ENCODE results near the gene RITA1. TPM values are rescaled to one million over a fixed set of nuclear protein-coding genes. Genes with fewer than 3 reads are reported as not detected.

Gene RITA1
- total RNA-seq, 2 donors from 2014 or later: 14.2 to 23.9 TPM

DNA sequence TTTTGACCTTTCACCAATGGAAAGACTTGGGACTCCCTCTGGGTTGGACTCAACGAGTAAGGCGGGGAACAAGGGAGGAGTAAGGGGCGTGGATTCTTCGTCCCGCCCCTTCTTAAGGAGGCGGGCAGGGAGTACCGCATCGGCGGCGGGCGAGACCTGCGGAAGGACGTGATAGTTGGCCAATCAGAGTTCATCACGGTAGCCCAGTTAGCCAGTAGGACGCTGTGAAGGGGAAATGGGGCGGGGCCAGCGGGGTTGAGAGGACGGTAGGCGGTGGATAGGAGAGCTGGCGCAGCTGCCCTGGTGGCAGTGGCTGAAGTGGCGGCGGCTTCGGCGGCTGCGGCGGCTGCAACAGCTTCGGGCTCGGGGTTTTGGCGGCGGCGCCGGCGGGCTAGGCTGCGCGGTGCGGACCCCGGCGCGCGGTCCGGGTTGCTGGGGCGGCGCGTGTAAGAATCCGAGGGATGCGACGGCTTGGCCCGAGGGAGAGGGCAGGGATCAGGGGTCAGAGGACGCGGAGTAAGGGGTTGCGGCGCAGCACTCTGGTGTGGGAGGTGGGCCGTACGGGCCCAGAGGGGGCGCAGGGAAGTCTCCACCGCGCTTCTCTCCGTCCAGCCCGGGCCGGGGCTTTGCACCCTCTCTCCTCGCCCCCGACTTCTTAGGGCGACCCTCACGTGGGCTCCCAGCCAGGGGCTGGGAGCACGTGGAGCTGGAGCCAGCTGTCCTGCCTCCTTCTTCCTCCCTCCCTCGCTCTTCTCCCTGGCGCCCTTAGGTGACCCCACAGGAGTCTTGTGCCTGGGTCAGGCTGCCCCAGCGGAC, 35.9 kb downstream of the RITA1 start, which contains the start of gene TPCN1:
Gene TPCN1 (plus strand): TSS at position 284 of the 816 bp plus-strand sequence. CDS start 5,389 bp downstream, outside the sequence.
- Mint-ChIP-seq H3K9me3 (no peaks in the 10 kb centered on the region), H3K27ac (peak within 1 kb of the TSS; percentile 84), H3K4me3 (peak within 1 kb of the TSS; percentile 98), H3K27me3 (no peaks in the 10 kb centered on the region), H3K36me3 (ENCODE audit: low read depth) (peaks cover 6% of the 10 kb centered on the region), H3K4me1 (peaks cover 13% of the 10 kb centered on the region)
- ATAC-seq (replicated peaks): peak; percentile 95

DNA sequence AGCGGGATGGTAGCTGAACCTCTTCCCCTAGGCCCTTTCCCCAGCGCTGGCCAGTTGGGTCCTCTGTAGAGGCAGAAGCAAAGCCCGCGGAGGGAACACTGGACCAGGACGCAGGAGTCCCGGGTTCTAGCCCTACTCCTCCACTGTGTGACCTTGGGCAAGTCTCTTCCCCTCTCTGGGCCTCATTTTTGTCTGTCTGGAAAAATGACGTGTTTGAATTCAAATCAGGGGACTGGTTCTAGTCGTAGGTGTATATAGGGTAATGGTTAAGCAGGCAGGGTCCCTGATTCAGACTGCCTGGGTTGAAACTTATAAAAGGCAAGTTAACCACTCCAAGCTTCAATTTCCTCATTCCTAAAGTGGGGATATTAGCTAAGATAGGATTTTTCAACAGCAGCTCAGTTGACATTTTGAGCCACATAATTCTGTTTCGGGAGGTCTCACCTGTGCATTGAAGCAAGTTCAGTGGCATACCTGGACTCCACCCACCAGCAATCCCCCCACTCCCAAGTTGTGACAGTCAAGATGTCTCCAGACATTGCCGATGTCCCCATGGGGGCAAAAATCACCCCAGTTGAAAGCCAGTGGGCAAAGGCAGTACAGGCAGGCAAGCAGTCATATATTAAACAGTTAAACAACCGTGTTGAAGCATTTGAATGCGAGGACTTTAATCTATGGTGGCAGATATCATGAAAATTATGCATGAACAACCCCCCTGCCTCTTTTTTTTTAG, 36.6 kb downstream of the RITA1 start:
- Mint-ChIP-seq H3K36me3 (ENCODE audit: low read depth) (peaks cover 14% of the 10 kb centered on the region), H3K27ac (peak overlapping the region; percentile 84), H3K27me3 (no peaks in the 10 kb centered on the region), H3K9me3 (no peaks in the 10 kb centered on the region), H3K4me1 (peaks cover 13% of the 10 kb centered on the region), H3K4me3 (peak overlapping the region; percentile 98)
- ATAC-seq (replicated peaks): no peak

DNA sequence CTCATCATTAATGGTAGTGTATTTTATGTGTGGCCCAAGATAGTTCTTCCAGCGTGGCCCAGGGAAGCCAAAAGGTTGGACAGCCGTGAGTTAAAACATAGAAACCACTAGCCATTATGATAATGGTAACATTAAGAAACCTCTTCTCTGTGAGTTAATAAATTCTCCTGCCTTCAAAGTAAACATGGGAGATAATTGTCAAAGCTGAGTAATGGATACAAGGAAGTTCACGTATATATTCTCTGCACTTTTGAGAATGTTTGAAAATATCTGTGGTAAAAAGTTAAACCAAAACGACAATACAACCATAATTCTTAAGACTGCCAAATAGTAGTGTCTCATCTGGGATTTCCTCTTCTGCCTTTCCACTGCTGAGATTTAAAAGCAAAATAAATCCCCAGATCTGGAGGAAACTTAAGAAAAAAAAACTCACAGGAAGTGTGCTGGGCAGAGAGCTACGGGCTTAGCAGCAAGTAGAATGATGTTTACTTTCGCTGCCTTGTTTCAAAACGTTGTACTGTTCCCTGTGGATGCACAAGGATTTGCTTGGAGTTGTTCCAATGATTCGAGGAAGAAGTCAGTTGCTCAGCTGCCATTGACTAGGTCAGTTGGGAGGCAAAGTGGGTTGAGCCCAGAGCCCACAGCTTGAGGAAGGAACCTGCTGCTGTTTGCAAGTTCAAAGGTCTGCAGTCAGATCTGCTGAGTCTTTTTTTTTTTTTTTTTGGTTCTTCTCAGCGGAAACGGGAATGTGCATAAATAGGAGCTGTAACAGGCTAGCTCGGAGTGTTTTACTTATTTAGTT, 37.4 kb downstream of the RITA1 start:
- peaks cover 21% of the 10 kb centered on the region for H3K36me3 Mint-ChIP-seq (ENCODE audit: low read depth)
- H3K9me3 Mint-ChIP-seq: no peaks in the 10 kb centered on the region
- peaks cover 13% of the 10 kb centered on the region for H3K4me1 Mint-ChIP-seq
- ATAC-seq (replicated peaks): no peak
- H3K27ac Mint-ChIP-seq: peak overlapping the region; percentile 84
- H3K4me3 Mint-ChIP-seq: peak overlapping the region; percentile 98
- no peaks in the 10 kb centered on the region for H3K27me3 Mint-ChIP-seq

DNA sequence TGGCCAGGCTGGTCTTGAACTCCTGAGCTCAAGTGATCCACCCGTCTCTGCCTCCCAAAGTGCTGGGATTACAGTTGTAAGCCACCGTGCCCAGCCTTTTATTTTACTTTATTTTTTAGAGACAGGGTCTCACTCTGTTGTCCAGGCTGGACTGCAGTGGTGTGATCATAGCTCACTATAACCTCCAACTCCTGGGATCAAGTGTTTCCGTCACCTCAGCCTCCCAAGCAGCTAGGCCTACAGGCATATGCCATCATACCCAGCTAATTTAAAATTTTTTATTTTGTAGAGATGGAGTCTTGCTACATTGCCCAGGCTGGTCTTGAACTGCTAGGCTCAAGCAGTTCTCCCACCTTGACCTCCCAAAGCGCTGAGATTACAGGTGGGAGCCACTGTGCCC, 39.4 kb downstream of the RITA1 start:
- Mint-ChIP-seq H3K9me3 (no peaks in the 10 kb centered on the region), H3K27ac (no peak overlapping the region), H3K4me1 (peaks cover 21% of the 10 kb centered on the region), H3K36me3 (ENCODE audit: low read depth) (peaks cover 38% of the 10 kb centered on the region), H3K4me3 (no peak overlapping the region), H3K27me3 (no peaks in the 10 kb centered on the region)
- ATAC-seq (replicated peaks): no peak

DNA sequence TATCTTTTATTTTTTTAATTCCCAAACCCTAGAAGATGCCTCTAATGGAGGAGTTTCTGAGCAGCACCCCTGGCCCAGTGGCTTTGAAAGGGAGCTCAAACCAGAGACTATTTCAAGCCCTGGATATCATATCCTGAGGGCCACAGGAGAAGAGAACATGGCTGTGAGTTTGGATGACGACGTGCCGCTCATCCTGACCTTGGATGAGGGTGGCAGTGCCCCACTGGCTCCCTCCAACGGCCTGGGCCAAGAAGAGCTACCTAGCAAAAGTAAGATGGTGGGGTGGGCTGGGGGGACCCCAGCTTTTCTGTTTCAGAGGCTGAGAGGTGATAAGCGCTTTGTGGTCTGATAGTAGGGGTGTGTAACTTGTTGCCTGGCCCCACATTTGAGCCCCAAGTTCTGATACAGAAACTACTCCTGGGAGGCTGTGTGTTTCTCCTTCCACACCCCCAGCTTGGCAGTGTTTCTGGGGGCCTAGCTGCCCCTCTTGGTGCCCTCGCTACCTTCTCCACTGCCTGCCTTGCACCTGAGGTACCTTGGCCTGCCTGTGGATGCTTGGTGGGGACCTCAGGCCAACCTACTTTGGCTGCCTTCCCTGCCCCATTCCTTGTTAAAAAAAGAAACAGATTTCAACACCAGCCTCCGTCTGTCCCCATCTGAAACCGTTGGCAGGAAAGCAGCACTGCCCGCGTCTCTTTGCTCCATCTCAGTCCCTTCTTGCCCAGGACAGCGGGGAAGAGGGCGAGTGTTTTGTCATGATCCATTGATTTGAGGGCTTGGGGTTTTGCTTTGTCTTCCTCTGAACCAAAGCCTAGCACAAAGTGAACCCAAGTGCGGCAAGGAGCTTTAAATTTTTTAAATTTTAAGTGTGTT, 41.4 kb downstream of the RITA1 start:
- no peaks in the 10 kb centered on the region for H3K9me3 Mint-ChIP-seq
- H3K4me3 Mint-ChIP-seq: no peak overlapping the region
- H3K27me3 Mint-ChIP-seq: no peaks in the 10 kb centered on the region
- peak overlapping the region; percentile 62 for H3K27ac Mint-ChIP-seq
- no peak for ATAC-seq (replicated peaks)
- H3K4me1 Mint-ChIP-seq: peaks cover 28% of the 10 kb centered on the region
- peaks cover 48% of the 10 kb centered on the region for H3K36me3 Mint-ChIP-seq (ENCODE audit: low read depth)

DNA sequence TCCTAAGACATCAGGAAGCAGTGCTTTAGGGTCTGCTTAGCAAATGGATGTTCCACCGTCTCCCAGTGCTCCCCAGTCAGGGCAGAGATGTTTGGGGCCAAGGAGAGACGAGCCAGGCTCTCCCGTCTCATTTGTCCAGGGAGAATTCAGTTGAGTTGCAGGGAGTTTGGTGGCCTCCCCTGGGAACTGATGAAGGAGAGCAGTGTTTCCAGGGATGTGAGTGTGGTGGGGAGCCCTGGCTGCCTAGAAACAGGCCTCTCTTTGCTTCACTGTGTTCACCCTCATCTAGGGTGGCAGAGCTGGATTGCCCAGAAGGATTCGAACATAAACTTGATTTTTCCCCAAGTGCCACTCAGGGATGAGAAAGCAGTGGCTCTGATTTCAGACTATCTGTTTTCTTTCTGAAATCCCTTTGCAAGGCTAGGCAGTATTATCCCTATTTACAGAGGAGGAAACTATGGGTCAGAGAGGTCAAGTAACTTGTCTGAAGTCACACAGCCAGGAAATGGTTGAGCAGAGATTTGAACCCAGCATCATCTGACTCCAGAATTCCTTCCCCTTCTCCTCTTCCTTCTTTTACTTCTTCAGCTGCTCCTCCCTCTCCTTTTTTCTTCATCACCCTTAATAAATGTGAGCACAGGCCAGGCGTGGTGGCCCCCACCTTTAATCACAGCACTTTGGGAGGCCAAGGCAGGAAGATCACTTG, 42.3 kb downstream of the RITA1 start:
- Mint-ChIP-seq H3K4me1 (peaks cover 20% of the 10 kb centered on the region), H3K9me3 (no peaks in the 10 kb centered on the region), H3K4me3 (no peak overlapping the region), H3K27me3 (no peaks in the 10 kb centered on the region), H3K27ac (peak overlapping the region; percentile 62), H3K36me3 (ENCODE audit: low read depth) (peaks cover 57% of the 10 kb centered on the region)
- no peak for ATAC-seq (replicated peaks)

DNA sequence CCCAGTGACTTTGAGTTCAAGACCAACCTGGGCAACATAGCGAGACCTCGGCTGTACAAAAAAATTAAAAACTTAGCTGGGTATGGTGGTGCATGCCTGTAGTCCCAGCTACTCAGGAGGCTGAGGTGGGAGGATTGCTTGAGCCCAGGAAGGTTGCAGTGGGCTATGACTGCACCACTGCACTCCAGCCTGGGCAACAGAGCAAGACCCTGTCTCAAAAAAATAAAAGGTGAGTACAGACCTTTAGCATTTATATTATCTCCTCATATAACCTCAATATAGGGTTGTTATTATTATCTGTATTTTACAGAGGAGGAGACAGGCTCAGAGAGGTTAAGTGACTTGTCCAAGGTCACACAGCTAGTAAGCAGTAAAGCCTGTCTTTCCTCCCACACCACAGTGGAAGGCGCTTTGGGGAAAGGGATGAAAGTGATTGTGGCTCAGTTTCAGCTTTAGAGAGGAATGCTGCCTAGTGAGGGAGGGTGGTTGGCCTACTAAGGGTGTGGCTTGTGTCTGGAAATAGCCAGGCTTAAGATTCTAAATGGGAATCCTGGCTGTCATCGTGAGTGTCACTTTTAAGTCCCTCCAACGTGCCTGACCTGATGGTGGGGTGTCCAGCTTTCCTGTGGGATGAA, 43.0 kb downstream of the RITA1 start:
- no peak for ATAC-seq (replicated peaks)
- Mint-ChIP-seq H3K4me3 (peak overlapping the region; percentile 51), H3K27ac (peak overlapping the region; percentile 62), H3K9me3 (no peaks in the 10 kb centered on the region), H3K27me3 (no peaks in the 10 kb centered on the region), H3K36me3 (ENCODE audit: low read depth) (peaks cover 64% of the 10 kb centered on the region), H3K4me1 (peaks cover 15% of the 10 kb centered on the region)

DNA sequence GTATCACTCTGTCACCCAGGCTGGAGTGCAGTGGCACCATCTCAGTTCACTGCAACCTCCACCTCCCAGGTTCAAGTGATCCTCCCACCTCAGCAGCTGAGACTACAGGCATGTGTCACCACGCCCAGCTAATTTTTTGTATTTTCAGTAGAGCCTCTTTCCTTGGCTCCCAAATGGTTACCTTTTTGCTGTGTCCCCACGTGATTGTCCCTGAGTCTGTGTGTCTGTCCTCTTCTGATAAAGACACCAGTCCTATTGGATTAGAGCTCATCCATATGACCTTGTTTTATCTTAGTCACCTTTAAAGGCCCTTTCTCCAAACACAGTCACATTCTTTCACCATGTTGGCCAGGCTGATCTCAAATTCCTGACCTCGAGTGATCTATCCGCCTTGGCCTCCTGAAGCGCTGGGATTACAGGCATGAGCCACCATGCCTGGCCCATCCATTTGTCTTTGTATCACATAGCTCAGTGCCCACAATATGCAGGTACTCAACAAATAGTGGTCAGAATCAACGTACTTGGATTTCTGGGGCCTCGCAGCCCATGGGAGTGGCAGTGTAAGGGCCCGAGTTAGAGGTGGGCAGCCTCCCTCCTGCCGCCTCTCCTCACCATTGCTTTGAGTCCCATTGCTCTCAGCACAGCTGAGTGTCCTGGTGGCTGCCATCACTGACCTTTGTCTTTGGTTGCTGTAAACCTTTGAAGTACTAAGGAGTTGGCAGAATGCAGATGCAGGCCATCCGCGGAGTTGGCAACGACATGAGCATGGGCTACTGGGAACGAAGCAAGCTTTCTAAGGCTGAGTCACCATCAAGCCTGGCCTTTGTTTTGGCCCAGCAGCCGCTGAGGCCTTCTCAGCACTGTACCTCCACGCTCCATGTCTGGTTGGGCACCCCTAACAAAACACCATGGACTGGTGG, 45.1 kb downstream of the RITA1 start:
- Mint-ChIP-seq H3K27me3 (no peaks in the 10 kb centered on the region), H3K9me3 (no peaks in the 10 kb centered on the region), H3K27ac (peak overlapping the region; percentile 62), H3K4me1 (peaks cover 17% of the 10 kb centered on the region), H3K4me3 (peak overlapping the region; percentile 51), H3K36me3 (ENCODE audit: low read depth) (peaks cover 83% of the 10 kb centered on the region)
- peak; percentile 52 for ATAC-seq (replicated peaks)

DNA sequence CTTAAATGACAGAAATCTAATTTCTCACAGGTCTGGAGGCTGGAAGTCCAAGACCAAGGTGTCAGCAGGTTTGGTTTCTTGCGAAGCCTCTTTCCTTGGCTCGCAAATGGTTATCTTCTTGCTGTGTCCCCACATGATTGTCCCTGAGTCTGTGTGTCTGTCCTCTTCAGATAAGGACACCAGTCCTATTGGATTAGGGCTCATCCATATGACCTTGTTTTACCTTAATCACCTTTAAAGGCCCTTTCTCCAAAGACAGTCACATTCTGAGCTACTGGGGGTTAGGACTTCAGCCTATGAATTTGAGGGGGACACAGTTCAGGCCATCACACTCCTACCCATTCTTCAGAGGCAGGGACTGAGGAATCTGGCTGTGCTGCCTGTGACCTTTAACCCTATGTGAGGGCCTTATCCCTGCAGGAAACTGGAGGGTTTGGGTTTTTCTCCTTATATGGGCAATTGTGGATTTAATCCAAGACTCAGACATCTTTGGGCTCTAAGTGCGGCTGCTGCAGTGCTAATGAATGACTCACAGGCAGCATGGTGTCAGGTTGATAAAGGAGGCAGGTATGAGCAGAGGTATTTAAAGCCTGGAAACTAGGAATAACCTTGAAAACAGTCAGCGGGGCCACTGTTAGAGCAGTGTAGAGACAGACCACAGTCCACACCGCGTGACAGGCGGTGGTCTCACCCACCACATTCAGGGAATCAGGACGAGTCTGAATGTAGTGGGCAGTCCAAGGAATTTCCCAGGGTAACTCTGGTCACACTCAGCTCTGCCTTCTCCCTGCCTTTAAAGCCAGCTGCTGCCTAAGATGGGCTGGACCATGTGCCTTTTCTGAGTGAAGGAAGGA, 45.9 kb downstream of the RITA1 start:
- Mint-ChIP-seq H3K4me1 (peaks cover 20% of the 10 kb centered on the region), H3K9me3 (no peaks in the 10 kb centered on the region), H3K27me3 (no peaks in the 10 kb centered on the region), H3K36me3 (ENCODE audit: low read depth) (peaks cover 83% of the 10 kb centered on the region), H3K27ac (no peak overlapping the region), H3K4me3 (no peak overlapping the region)
- no peak for ATAC-seq (replicated peaks)

DNA sequence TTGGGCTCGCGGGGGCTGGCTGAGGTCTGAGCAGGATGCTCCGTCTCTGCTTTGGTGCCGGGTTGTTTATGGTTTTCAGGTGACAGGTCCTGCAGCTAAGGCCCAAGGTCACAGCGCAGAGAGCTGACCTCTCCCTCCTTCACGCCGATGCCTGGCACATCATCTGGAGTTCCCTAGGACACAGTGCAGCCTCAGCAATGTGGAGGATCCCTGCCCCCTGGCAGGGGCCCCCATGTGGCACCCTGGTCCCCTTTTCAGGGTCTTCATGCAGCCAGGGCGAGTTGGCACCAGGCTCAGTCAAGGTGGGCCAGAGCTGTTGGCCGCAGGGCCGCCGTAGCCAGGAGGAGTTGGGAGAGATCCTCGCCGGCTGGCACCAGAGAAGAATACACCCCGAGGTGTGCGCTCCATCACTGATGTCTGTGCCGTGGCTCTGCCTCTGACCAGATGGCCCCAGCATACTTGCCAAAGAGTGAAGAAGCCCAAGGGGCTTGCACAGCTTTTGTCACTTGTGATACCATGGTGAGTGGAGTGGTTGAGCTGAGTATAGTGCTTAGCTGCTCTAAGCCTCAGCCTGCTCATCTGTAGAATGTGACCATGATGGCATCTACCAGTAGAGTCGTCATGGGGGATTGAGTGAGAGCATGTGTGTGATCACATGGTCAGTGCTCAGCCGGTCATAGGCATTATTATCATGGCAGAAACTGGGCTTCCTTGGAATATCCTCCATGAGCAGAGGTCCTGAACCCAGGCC, 46.7 kb downstream of the RITA1 start:
- H3K36me3 Mint-ChIP-seq (ENCODE audit: low read depth): peaks cover 75% of the 10 kb centered on the region
- H3K4me1 Mint-ChIP-seq: peaks cover 24% of the 10 kb centered on the region
- peak overlapping the region; percentile 66 for H3K4me3 Mint-ChIP-seq
- no peaks in the 10 kb centered on the region for H3K9me3 Mint-ChIP-seq
- no peak for ATAC-seq (replicated peaks)
- H3K27me3 Mint-ChIP-seq: no peaks in the 10 kb centered on the region
- H3K27ac Mint-ChIP-seq: peak overlapping the region; percentile 41
